HuH-7.5 (cell line): ENCODE measurements around the gene HEPACAM2.

Source experiments
- DNase-seq: peaks from one replicate; pipeline ENCODE4 v3.0.0; 2011; ENCODE audit warnings: low spot score

HEPACAM2 gene

DNA sequence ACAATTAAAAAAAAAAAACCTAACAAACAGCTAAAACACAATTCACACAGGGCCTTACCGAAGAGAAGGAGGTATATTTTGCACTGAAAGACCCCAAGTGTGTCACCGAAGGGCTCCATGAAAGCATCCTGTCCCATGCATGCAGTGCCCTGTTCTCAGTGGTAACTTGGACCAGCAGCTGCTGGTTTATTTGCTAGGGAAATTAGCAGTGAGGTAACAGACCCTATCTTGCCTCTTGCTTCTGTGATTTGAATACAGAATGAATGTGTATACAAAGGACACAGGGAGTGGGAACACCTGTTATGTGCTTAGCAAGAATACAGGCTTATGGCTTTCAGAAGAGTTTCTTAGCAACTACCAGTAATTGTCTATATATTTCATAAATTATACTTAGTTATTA, at the start of gene HEPACAM2:
HEPACAM2 (minus strand) TSS at position 160 of the 400 bp plus-strand sequence.
- DNase-seq: no peak

- no peak for DNase-seq
Measured at GRCh38 chr7:93265220-93265619, 39.0 kb upstream of the HEPACAM2 start.

GRCh38 chr7:93262535-93262934, 36.3 kb upstream of the HEPACAM2 start:
- DNase-seq: no peak

DNA sequence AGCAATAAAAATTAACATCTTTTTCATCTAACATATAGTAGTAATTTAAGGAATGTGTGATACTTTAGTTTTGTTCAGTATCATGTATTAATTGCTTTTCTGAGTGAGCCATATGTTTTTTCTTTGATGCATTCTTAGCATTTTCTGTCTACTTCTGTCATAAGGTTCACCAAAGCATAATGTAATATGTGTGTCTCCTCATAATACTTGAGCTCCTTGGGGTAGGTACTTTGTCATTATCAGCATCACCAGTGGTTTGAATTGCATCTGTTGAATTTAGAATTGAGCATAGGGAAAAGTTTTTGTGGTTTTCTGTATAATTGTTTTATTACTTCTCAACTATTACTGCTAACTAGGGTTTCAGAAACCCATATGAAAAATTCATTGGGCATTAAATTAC, 32.4 kb upstream of the HEPACAM2 start:
- no peak for DNase-seq

DNA sequence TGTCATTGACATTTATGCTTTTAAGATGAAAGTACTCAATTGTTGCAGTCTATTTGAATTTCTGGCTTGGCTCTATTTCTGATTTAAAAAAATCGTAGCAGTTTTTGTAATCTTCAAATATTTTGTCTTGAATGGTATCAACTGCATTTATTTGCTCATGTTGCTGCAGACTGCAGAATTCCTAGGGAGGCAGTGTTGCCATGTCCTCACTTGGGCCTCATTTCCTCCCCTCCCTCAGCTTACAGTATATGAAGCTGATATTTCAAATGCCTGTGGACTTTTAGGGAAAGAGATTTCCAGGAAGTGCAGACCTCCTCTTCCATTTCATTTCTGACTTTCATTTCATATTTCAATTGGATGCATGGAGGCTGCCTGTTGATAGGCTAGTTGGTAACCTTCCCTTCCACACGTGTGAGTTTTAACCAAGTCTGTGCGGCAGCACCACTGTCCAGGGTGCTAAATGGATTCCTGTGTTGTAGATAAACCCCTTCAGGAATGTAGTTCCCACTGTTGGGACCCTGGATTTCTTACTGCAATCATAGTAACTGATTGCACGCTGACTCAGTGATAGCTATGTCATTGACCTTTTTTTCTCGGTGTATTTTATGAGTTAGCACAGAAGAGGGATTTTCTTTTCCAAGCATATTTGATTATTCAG, 23.4 kb upstream of the HEPACAM2 start:
- DNase-seq: no peak

DNA sequence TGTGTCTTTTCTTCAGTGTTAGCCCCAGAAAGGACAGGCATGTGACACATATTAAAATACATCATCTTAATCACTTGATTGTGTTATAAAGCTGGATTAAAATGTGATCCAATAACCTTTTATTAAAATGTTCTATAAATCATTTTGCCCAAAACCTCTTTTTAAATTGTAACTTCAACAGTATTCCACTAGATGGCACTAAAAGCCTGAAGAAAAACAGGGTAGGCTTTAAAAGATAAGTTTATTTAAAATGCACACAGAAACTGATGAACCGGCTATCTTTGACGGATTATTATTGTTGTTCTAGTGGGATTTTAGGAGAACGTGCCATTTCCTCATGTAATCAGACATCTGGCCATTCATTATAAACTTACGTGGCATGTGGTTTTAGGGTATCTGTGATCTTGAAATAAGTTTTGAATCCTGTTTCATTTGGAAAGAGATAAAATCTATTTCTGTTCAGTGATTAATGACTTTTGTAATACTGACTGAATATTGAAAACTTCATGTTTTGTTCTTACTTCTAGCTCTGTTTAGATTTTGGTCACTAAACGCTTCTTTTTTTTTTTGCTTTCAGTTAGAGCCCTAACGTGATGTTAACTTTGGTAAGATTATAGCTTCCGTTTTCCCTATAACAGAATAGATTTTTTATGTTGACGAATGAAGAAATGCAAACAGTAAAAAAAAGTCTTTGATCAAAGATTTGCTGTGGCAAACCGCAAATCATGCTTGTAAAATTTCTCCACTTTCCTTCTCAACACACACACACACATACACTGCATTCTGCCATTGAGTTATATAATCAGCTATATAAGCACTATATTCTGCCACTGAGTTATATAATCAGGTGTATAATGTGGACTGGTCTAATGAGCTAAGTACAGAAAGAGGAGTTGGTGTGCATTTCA, 19.5 kb upstream of the HEPACAM2 start:
- no peak for DNase-seq

DNA sequence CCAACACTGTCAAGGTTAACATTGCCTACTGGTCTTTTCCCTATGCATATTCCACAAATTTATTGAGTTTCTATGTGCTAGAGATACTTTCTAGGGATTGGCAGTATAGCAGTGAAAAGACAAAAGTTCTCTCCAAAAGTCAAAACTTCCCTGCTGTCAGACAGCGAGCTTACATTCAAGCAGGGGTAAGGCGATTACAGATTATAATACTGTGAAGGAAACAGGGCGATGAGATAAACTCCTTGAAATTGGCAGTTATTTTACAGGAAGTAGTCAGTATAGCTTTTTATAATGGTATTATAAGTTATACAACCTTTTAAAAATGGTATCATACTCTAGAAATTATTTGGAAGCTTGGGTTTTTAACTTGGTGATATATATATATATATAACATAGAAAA, 15.8 kb upstream of the HEPACAM2 start:
- DNase-seq: no peak

GRCh38 chr7:93239824-93240223, 13.6 kb upstream of the HEPACAM2 start:
- DNase-seq: no peak

DNA sequence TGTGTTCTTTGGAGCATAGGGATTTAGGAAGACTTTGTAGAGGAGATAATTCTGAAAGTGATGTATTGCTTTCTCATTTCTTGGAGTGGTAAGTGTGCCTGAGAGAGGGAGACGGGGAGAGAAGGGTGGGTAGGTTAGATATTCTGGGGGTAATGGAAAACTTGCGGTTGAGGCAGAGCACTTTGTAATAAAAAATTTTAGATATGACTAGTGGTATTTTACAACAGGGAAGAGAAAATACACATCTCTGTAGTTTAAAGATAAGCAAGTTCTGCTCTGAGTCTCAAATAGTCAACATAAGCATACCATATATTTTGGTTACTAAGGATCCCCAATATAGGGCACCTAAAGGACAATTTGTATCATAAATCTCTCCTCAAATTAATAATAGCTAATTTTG, 12.5 kb upstream of the HEPACAM2 start:
- DNase-seq: no peak

DNA sequence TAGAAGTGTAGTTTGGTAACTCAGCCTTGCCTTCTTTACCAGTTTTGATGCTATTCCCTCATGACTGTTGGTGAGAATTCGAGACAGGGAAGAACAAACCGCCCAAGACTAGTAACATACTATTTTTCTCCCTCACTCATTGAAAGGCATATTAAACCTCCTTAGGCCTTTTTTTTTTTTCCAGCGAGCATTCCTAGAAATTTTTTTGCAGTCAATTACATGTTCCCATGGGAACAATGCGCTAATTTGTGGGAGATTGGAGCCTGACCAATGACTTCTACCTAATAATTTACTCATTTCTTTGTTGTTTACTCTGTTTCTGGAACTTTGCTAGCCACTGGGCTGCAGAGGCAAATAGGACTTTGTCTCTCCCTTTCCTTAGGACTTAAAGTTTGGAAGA, 11.9 kb upstream of the HEPACAM2 start:
- no peak for DNase-seq

GRCh38 chr7:93235541-93235940, 9.3 kb upstream of the HEPACAM2 start:
- DNase-seq: no peak

GRCh38 chr7:93232673-93233018, 6.4 kb upstream of the HEPACAM2 start:
- DNase-seq: no peak

- peak; percentile 57 for DNase-seq
Measured at GRCh38 chr7:93231799-93232672, 5.8 kb upstream of the HEPACAM2 start, which contains the start of gene VPS50. Gene VPS50, plus strand, starts transcription at chr7:93232366. Its CDS starts 102 bp downstream, at chr7:93232468.

- DNase-seq: no peak
Measured at GRCh38 chr7:93231259-93231658, 5.0 kb upstream of the HEPACAM2 start.

- peak; percentile 4 for DNase-seq
Measured at GRCh38 chr7:93228302-93228701, 2.0 kb upstream of the HEPACAM2 start.

GRCh38 chr7:93219868-93220267, 6.4 kb downstream of the HEPACAM2 start:
- DNase-seq: no peak

DNA sequence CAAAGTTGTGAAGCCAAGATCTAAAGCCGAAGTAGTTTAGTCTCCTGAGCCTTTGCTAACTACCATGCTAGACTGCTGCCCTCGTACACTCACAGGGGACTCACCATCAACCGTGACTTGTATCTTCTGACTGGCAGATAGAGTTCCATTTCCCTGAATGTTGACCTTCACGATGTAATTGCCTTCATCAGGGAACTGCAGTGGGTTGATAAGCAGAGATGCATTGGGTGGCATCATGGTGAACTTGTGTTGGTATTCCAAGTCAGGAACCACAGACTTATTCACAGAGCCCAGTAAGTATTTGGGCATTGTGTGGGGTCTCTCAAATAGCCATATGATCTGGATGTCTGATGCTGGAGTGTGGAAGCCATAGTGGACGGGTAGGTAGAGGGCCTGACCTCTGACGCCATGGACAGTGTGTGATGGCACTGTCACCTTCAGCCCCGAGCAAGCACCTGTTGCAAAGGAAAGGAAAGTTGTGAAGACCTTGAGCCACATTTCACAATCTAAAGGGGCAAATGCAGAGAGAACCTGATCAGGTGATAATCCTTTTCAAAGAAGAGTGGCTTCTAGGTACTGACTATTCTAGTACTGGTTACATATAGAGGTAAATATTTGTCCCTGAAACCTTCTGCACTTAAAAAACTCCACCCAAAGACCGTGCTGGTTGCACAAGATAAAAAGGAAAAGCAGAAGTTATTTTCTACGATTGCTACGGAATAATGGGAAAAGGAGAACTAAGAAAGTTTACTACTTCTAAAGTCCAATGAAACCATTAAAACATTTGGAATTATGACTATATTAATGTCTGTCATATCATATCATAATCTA, 7.1 kb downstream of the HEPACAM2 start:
- DNase-seq: no peak

GRCh38 chr7:93212881-93213280, 13.4 kb downstream of the HEPACAM2 start:
- DNase-seq: no peak

DNA sequence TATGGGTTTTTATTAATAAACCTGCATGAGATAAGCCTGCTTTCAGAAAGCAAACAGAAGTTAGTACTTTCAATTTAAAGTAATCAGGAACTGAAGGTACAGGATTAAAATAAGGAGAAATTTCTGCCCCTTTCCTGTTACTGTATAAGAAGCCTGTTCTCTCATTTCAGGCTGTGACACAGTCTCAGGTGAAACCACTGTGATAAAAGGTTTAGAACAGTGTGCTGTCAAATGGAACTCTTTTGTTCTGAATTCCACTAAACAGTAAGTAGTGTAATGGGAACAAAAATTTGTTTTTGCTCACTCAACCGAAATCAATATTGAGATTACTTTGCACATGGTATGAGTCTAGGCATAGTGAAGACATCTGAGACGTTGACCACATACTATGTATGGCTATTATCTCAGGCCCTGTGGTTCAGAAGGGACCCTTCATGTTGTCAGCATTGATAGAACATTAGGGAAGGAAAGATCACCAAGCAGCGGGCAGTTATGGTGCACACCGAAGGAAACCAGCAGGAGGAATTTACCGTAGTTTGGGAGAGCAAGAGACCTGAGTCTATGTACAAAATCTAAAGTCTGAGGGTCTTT, 14.9 kb downstream of the HEPACAM2 start:
- DNase-seq: no peak

- DNase-seq: no peak
Measured at GRCh38 chr7:93205046-93205445, 21.2 kb downstream of the HEPACAM2 start.

DNA sequence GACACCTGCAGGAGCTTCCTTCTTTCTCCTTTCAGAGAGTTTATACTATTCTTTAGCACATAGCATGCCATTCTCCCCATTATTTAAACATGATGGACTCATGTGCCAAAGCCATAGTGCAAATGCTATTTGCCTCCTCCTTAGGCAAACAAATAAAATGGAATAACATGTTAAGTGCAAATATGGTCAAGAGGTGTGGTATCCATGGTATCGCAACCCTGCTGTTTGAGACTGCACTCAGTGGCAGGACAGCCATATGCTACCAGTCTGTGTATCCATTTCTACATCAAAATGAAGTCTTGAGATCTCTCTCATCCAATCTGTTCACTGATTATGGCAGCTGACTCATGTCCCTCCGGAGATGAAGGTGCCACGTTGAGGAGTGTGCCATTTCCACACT, 22.8 kb downstream of the HEPACAM2 start:
- no peak for DNase-seq
